CD4-positive, alpha-beta memory T cell (primary cell): Measurements from ENCODE around the gene PLEKHG2. TPM values are rescaled to one million over a fixed set of nuclear protein-coding genes. Genes with fewer than 3 reads are reported as not detected.
A peak's percentile ranks its signal among the peaks of the same experiment; 100 is the strongest.

Experiments
- CTCF ChIA-PET: fragments of 350-600 bp; sonication (Branson Sonifier 250); formaldehyde crosslinking; loops from one replicate; lab custom pipeline; 2021; ENCODE audit warnings: inconsistent platforms; ENCODE audit not compliant: partially characterized antibody; lab: Charles Lee
- POLR2A ChIA-PET: fragments of 350-600 bp; sonication (Branson Sonifier 250); formaldehyde crosslinking; loops from one replicate; lab custom pipeline; 2021; ENCODE audit not compliant: partially characterized antibody; lab: Charles Lee
- DNase-seq, 5 donors: peaks; one replicate each; pipeline versions ENCODE4 v3.0.0 to v3.0.0-alpha.2; 2020 to 2022; ENCODE audit warnings: mixed read lengths in 1 of 5
- H3K27ac ChIP-seq: one replicate; pipeline ENCODE4 v1.7.0; 2013; ENCODE audit warnings: low read depth, low read length
- H3K27me3 ChIP-seq: 2 replicates; pipeline ENCODE4 v1.7.0; 2013; ENCODE audit warnings: mild to moderate bottlenecking, low read length, moderate library complexity; ENCODE audit not compliant: insufficient read depth
- H3K36me3 ChIP-seq: 2 replicates; pipeline ENCODE4 v1.7.0; 2013; ENCODE audit warnings: mild to moderate bottlenecking, low read length, moderate library complexity; ENCODE audit not compliant: insufficient read depth
- H3K4me1 ChIP-seq: 2 replicates; pipeline ENCODE4 v1.7.0; 2013; ENCODE audit warnings: mild to moderate bottlenecking, low read length, moderate library complexity; ENCODE audit not compliant: insufficient read depth
- H3K4me3 ChIP-seq, 2 donors: one replicate each; pipeline ENCODE4 v1.7.0; 2013; ENCODE audit warnings: low read length in 2 of 2, mild to moderate bottlenecking in 1 of 2
- H3K9me3 ChIP-seq, 2 donors: one replicate each; pipeline ENCODE4 v1.7.0; 2013; ENCODE audit warnings: low read length in 2 of 2, control low read depth in 1 of 2; ENCODE audit not compliant: control insufficient read depth in 1 of 2
- H3K27ac Mint-ChIP-seq, 7 donors: one replicate each; pipeline ENCODE4 v1.8.0; 2020 to 2021; ENCODE audit warnings: mixed read lengths in 7 of 7, mild to moderate bottlenecking in 6 of 7, inconsistent platforms in 3 of 7, moderate library complexity in 3 of 7
- H3K27me3 Mint-ChIP-seq, 2 donors: one replicate each; pipeline ENCODE4 v1.8.0; 2020 to 2021; ENCODE audit warnings: mixed read lengths in 2 of 2
- H3K36me3 Mint-ChIP-seq, 2 donors: one replicate each; pipeline ENCODE4 v1.8.0; 2020 to 2021; ENCODE audit warnings: mixed read lengths in 2 of 2, inconsistent platforms in 1 of 2, mild to moderate bottlenecking in 1 of 2
- H3K4me1 Mint-ChIP-seq, 4 donors: one replicate each; pipeline ENCODE4 v1.8.0; 2020 to 2021; ENCODE audit warnings: mixed read lengths in 4 of 4, mild to moderate bottlenecking in 1 of 4
- H3K4me3 Mint-ChIP-seq, 8 donors: one replicate each; pipeline ENCODE4 v1.8.0; 2020 to 2021; ENCODE audit warnings: mixed read lengths in 8 of 8, mild to moderate bottlenecking in 7 of 8, moderate library complexity in 6 of 8, inconsistent platforms in 3 of 8
- H3K9me3 Mint-ChIP-seq, 8 donors: one replicate each; pipeline ENCODE4 v1.8.0; 2020 to 2021; ENCODE audit warnings: mixed read lengths in 8 of 8, mild to moderate bottlenecking in 5 of 8, inconsistent platforms in 3 of 8, moderate library complexity in 1 of 8
- intact Hi-C: fragments of 100-400 bp; cut with micrococcal nuclease; formaldehyde crosslinking; loops from one replicate; pipeline ENCODE4 v1.15.1; 2023
- polyA plus RNA-seq, 2 donors: library from polyadenylated mRNA; unstranded; fragments of 300-500 nt; fragmentation: Illumina TruSeq; gene quantifications; one replicate each; pipeline ENCODE4 v1.2.3, GENCODE V29; 2021
- total RNA-seq, 2 experiments: library from RNA; stranded (reverse); gene quantifications; one replicate each; pipeline ENCODE4 v1.2.3, GENCODE V29; 2021

The PLEKHG2 gene
- total and polyA plus RNA-seq, 4 experiments from 2014 or later = 1.4 to 17.0 (median 8.6) TPM

DNA sequence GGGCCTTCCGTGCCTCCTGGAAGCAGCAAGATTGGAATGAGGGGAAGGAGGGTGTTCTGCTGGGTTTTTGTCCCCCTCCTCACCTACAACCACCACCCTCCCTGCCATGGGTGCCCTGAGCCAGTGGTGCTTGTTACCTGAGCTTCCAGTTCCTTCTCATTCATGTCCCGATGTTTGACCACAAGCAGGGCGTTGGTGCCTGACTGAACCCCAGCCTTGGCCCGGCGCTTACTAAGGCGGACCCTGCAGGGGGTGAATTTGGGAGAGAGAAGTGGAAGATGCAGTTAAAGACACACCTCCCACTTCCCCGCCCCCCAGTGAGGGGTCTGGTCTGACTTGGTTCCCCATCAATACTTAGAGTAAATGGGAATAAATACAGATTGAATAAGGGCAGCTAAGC lies 25.9 kb upstream of the PLEKHG2 start:
- no peak overlapping the region for H3K4me3 Mint-ChIP-seq
- H3K4me1 ChIP-seq = peaks cover 12% of the 10 kb centered on the region
- H3K4me1 Mint-ChIP-seq = peaks cover 13 to 29% (median 19%) of the 10 kb centered on the region in 4 donors
- peak overlapping the region in 4 of 7 donors; percentile 11 to 82 (median 69) for H3K27ac Mint-ChIP-seq
- H3K36me3 Mint-ChIP-seq = peaks cover 35 to 89% of the 10 kb centered on the region in 2 donors
- ChIA-PET POLR2A (interaction anchor here (0.5 kb wide), 1 partner anchor 545 kb away, joined by 3 read pairs; no protein-coding TSS in a partner anchor), CTCF (interaction anchor here (1.5 kb wide), 1 partner anchor 264 kb away, joined by 3 read pairs; no protein-coding TSS in a partner anchor)
- no peak overlapping the region for H3K27ac ChIP-seq
- DNase-seq = no peak
- H3K27me3 Mint-ChIP-seq = no peaks in the 10 kb centered on the region
- H3K36me3 ChIP-seq = peaks cover 61% of the 10 kb centered on the region
- intact Hi-C loops = no loop called here
- no peaks in the 10 kb centered on the region for H3K27me3 ChIP-seq
- H3K9me3 Mint-ChIP-seq = no peaks in the 10 kb centered on the region
- no peaks in the 10 kb centered on the region for H3K9me3 ChIP-seq
- no peak overlapping the region for H3K4me3 ChIP-seq

- Mint-ChIP-seq H3K4me3 (peak overlapping the region in 2 of 8 donors; percentile 49 to 60), H3K36me3 (peaks cover 35 to 80% of the 10 kb centered on the region in 2 donors), H3K27ac (peak overlapping the region; percentile 32 to 100 (median 88)), H3K9me3 (no peaks in the 10 kb centered on the region), H3K27me3 (no peaks in the 10 kb centered on the region), H3K4me1 (peaks cover 19 to 43% (median 28%) of the 10 kb centered on the region in 4 donors)
- peaks cover 50% of the 10 kb centered on the region for H3K36me3 ChIP-seq
- no peaks in the 10 kb centered on the region for H3K27me3 ChIP-seq
- no peaks in the 10 kb centered on the region for H3K9me3 ChIP-seq
- H3K4me1 ChIP-seq = peaks cover 25% of the 10 kb centered on the region
- peak overlapping the region; percentile 99 for H3K27ac ChIP-seq
- intact Hi-C loops = no loop called here
- ChIA-PET CTCF (no interaction called here), POLR2A (interaction anchor here (1.0 to 5.6 kb wide), 3 partner anchors 16 to 47 kb away, joined by 4 to 181 read pairs (median 89); partner anchors contain the start of genes RPS16, SAMD4B and ZFP36)
- no peak overlapping the region for H3K4me3 ChIP-seq
- DNase-seq = no peak
Measured at GRCh38 chr19:39388657-39389056, 23.8 kb upstream of the PLEKHG2 start.

- peak overlapping the region; percentile 70 to 82 for H3K4me3 ChIP-seq
- no peaks in the 10 kb centered on the region for H3K9me3 ChIP-seq
- H3K9me3 Mint-ChIP-seq = no peaks in the 10 kb centered on the region
- ChIA-PET CTCF (interaction anchor here (0.6 to 15.4 kb wide), 3 partner anchors 22 to 315 kb away, joined by 4 to 215 read pairs (median 5); partner anchors contain the start of gene PLEKHG2), POLR2A (interaction anchor here (0.5 to 5.6 kb wide), 6 partner anchors 15 to 987 kb away, joined by 3 to 181 read pairs (median 40); partner anchors contain the start of genes EID2B, GMFG, PLEKHG2 and RPS16)
- H3K27ac Mint-ChIP-seq = peak overlapping the region; percentile 93 to 100 (median 100)
- H3K27me3 Mint-ChIP-seq = no peaks in the 10 kb centered on the region
- H3K27ac ChIP-seq = peak overlapping the region; percentile 99
- intact Hi-C loops = loop anchor here (2.0 to 5.0 kb wide), 2 partner anchors 55 to 263 kb away; partner anchors contain the start of genes PAK4 and SUPT5H
- peaks cover 26% of the 10 kb centered on the region for H3K4me1 ChIP-seq
- peaks cover 52% of the 10 kb centered on the region for H3K36me3 ChIP-seq
- no peak for DNase-seq
- no peaks in the 10 kb centered on the region for H3K27me3 ChIP-seq
- H3K36me3 Mint-ChIP-seq = peaks cover 39 to 78% of the 10 kb centered on the region in 2 donors
- H3K4me1 Mint-ChIP-seq = peaks cover 22 to 46% (median 31%) of the 10 kb centered on the region in 4 donors
- peak overlapping the region; percentile 90 to 99 (median 98) for H3K4me3 Mint-ChIP-seq
Measured at GRCh38 chr19:39389631-39390414, 22.6 kb upstream of the PLEKHG2 start.

GRCh38 chr19:39390451-39390750 lies 22.1 kb upstream of the PLEKHG2 start:
- peaks cover 26% of the 10 kb centered on the region for H3K4me1 ChIP-seq
- intact Hi-C loops = loop anchor here (2.0 to 5.0 kb wide), 2 partner anchors 54 to 263 kb away; partner anchors contain the start of genes PAK4 and SUPT5H
- DNase-seq = peak in 1 of 5 donors; percentile 95
- ChIA-PET POLR2A (interaction anchor here (1.0 to 5.6 kb wide), 17 partner anchors 14 to 1016 kb away, joined by 3 to 181 read pairs (median 6); partner anchors contain the start of genes EID2B, GMFG, PAK4 and PLEKHG2), CTCF (interaction anchor here (0.6 to 15.4 kb wide), 3 partner anchors 21 to 316 kb away, joined by 4 to 215 read pairs (median 5); partner anchors contain the start of gene PLEKHG2)
- peaks cover 58% of the 10 kb centered on the region for H3K36me3 ChIP-seq
- peak overlapping the region; percentile 70 to 82 for H3K4me3 ChIP-seq
- Mint-ChIP-seq H3K4me1 (peaks cover 22 to 46% (median 33%) of the 10 kb centered on the region in 4 donors), H3K27me3 (no peaks in the 10 kb centered on the region), H3K9me3 (no peaks in the 10 kb centered on the region), H3K27ac (peak overlapping the region; percentile 93 to 100 (median 100)), H3K36me3 (peaks cover 43 to 78% of the 10 kb centered on the region in 2 donors), H3K4me3 (peak overlapping the region; percentile 90 to 99 (median 98))
- peak overlapping the region; percentile 99 for H3K27ac ChIP-seq
- H3K9me3 ChIP-seq = no peaks in the 10 kb centered on the region
- no peaks in the 10 kb centered on the region for H3K27me3 ChIP-seq

DNA sequence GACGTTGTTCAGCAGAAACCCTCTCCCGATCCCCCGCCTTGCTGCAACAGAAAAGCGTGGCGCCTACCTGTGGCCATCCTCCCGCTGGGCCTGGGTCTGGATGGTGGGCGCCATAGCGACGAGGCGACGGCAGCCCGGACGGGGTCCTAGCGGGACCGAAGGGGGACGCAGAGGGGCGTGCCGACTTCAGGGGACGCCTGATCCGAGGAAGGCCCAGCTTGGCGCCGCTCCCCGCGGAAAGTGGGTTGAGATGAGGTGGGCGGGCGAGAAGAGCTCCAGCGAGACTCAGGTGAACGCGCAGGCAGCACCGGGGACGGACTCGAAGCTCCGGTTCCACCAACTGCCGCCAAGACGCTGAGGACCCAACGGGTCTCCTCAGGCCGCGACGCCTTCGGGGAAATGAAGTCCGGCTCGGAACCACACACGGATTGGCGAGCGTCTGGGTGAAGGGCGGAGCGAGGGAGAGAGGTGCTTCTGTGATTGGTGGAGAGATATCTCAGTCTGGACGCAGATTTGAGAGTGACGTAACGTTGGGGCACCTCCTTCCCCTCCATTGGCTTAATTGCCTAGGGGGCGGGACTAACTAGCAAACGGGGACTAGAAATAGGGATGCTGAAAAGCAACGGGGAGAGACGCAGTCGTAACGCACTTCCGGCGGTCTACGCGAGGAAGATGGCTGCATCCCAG lies 21.6 kb upstream of the PLEKHG2 start, which contains the start of the genes MED29 and PAF1:
Gene MED29, plus strand, starts transcription at position 628 of the 687 bp plus-strand sequence. Its CDS starts 45 bp downstream, at position 673.
Gene PAF1, minus strand, starts transcription at position 356 of the 687 bp plus-strand sequence. Its CDS starts 242 bp downstream, at position 114.
- peak within 1 kb of the TSS; percentile 90 to 99 (median 98) for H3K4me3 Mint-ChIP-seq
- H3K27me3 Mint-ChIP-seq = no peaks in the 10 kb centered on the region
- peaks cover 42 to 75% of the 10 kb centered on the region in 2 donors for H3K36me3 Mint-ChIP-seq
- H3K27me3 ChIP-seq = no peaks in the 10 kb centered on the region
- ChIA-PET CTCF (interaction anchor here (0.6 to 15.4 kb wide), 5 partner anchors 21 to 153 kb away, joined by 3 to 215 read pairs (median 6); partner anchors contain the start of genes EID2B, PLEKHG2 and RPS16), POLR2A (interaction anchor here (0.6 to 5.6 kb wide), 22 partner anchors 13 to 1016 kb away, joined by 3 to 181 read pairs (median 5); partner anchors contain the start of genes EID2, EID2B, GMFG and PAK4)
- peaks cover 26% of the 10 kb centered on the region for H3K4me1 ChIP-seq
- peaks cover 22 to 46% (median 33%) of the 10 kb centered on the region in 4 donors for H3K4me1 Mint-ChIP-seq
- H3K9me3 Mint-ChIP-seq = no peaks in the 10 kb centered on the region
- H3K4me3 ChIP-seq = peak within 1 kb of the TSS; percentile 71 to 93
- no peaks in the 10 kb centered on the region for H3K9me3 ChIP-seq
- DNase-seq = peak; percentile 96 to 99 (median 99)
- peak within 1 kb of the TSS; percentile 93 to 100 (median 100) for H3K27ac Mint-ChIP-seq
- peak within 1 kb of the TSS; percentile 99 for H3K27ac ChIP-seq
- peaks cover 55% of the 10 kb centered on the region for H3K36me3 ChIP-seq
- intact Hi-C loops = loop anchor here (1.0 to 5.0 kb wide), 6 partner anchors 11 to 264 kb away; partner anchors contain the start of genes PAK4, PLEKHG2, SAMD4B and SUPT5H
